Brain pericyte (primary cell): ENCODE results near the gene SIGLEC9.
"Not testable (repeated sequence)": the region's sequence is repeated elsewhere in the genome, so short reads cannot be mapped to it uniquely, and the experiment has no call there.

Experiments used
- DNase-seq: peaks from one replicate; pipeline ENCODE4 v3.0.0-alpha.2; 2012; ENCODE audit warnings: low read depth, low spot score

SIGLEC9 gene

GRCh38 chr19:51145916-51146493 lies 21.3 kb downstream of the SIGLEC9 start:
- DNase-seq = no peak

GRCh38 chr19:51146751-51147150 lies 22.0 kb downstream of the SIGLEC9 start:
- DNase-seq = no peak

GRCh38 chr19:51147663-51148062 lies 23.0 kb downstream of the SIGLEC9 start:
- DNase-seq = no peak

- DNase-seq = no peak
These were observed 23.9 kb downstream of the SIGLEC9 start for GRCh38 chr19:51148580-51148979.

GRCh38 chr19:51150627-51151026 lies 25.9 kb downstream of the SIGLEC9 start:
- DNase-seq = no peak

GRCh38 chr19:51156710-51157109 lies 32.0 kb downstream of the SIGLEC9 start:
- DNase-seq = no peak

GRCh38 chr19:51157265-51157664 lies 32.6 kb downstream of the SIGLEC9 start:
- no peak for DNase-seq

- DNase-seq = no peak
These were observed 33.9 kb downstream of the SIGLEC9 start for GRCh38 chr19:51158474-51159129.

GRCh38 chr19:51159656-51160055 lies 35.0 kb downstream of the SIGLEC9 start:
- no peak for DNase-seq

- no peak for DNase-seq
These were observed 36.6 kb downstream of the SIGLEC9 start for GRCh38 chr19:51161266-51161665.

- no peak for DNase-seq
These were observed 37.3 kb downstream of the SIGLEC9 start for GRCh38 chr19:51161867-51162496.

- DNase-seq = no peak
These were observed 38.6 kb downstream of the SIGLEC9 start for GRCh38 chr19:51163257-51163656.

GRCh38 chr19:51164215-51164614 lies 39.5 kb downstream of the SIGLEC9 start:
- no peak for DNase-seq

- DNase-seq = no peak
These were observed 42.3 kb downstream of the SIGLEC9 start for GRCh38 chr19:51166846-51167490.

GRCh38 chr19:51168564-51169282 lies 44.0 kb downstream of the SIGLEC9 start:
- no peak for DNase-seq

- DNase-seq = not testable (repeated sequence)
These were observed 44.7 kb downstream of the SIGLEC9 start for GRCh38 chr19:51169283-51169918.

- no peak for DNase-seq
These were observed 47.5 kb downstream of the SIGLEC9 start for GRCh38 chr19:51172223-51172622.

GRCh38 chr19:51173681-51174080 lies 49.0 kb downstream of the SIGLEC9 start:
- DNase-seq = no peak

GRCh38 chr19:51179256-51179655 lies 54.5 kb downstream of the SIGLEC9 start:
- no peak for DNase-seq
